ENCODE measurements around the gene IL4. TPM values are rescaled to one million over a fixed set of nuclear protein-coding genes. Genes with fewer than 3 reads are reported as not detected.

IL4 gene
- total and polyA plus RNA-seq, 2 experiments from 2014 or later: not detected

DNA sequence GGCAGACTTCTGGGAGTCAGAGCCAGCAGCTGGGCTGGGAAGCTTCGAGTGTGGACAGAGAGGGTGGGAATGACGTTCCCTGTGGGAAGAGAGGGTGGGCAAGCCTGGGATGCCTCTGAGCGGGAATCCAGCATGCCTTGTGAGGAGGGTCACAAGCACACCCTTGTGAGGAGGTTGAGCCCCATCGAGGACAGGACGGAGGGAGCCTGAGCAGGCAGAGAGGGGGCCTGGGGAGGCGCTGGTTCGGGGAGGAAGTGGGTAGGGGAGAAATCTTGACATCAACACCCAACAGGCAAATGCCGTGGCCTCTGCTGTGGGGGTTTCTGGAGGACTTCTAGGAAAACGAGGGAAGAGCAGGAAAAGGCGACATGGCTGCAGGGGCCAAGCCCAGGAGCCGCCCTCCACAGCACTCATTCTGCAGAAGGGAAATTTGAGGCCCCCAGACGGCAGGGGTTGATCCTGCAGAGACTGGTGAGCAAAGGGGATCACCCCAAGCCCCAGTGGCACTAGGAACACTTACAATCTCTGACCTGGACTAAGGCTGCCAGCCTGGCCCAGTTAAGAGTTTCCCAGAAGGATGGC is 16.9 kb upstream of the IL4 start:
- Mint-ChIP-seq H3K27ac (no peak overlapping the region), H3K27me3 (ENCODE audit: insufficient read depth, low read depth, poor library complexity) (peaks cover 45% of the 10 kb centered on the region), H3K9me3 (no peaks in the 10 kb centered on the region; the same call in 1 of the 3 replicates), H3K4me3 (peak overlapping the region; percentile 36; the same call in 1 of the 3 replicates), H3K4me1 (peaks cover 6% of the 10 kb centered on the region; the same call in 1 of the 3 replicates), H3K36me3 (ENCODE audit: low read depth) (peaks cover 3% of the 10 kb centered on the region; the same call in 1 of the 3 replicates)
- no peak overlapping the region for H3K27ac ChIP-seq (ENCODE audit: low read depth)
- 0 out of 2 replicates have a peak, but pooled peaks cover 4% of the 10 kb centered on the region for H3F3A ChIP-seq (replicated peaks; ENCODE audit: low read depth)
- peaks cover 42% of the 10 kb centered on the region for H3K27me3 ChIP-seq (ENCODE audit: insufficient read depth)
- peak; percentile 19 for DNase-seq (ENCODE audit: low spot score)
- no peaks in the 10 kb centered on the region for H4K20me1 ChIP-seq (replicated peaks; ENCODE audit: insufficient read depth)
- no peaks in the 10 kb centered on the region for H3K79me2 ChIP-seq (replicated peaks; ENCODE audit: insufficient read depth)
- no peaks in the 10 kb centered on the region for H3K36me3 ChIP-seq (ENCODE audit: insufficient read depth)
- peak overlapping the region; percentile 94 for H2AFZ ChIP-seq
- H3K4me3 ChIP-seq: peak overlapping the region; percentile 51
- no peaks in the 10 kb centered on the region for H3K9me2 ChIP-seq (ENCODE audit: insufficient read depth)
- H3K4me2 ChIP-seq: peak overlapping the region; percentile 82
- H3K4me1 ChIP-seq (ENCODE audit: insufficient read depth): no peaks in the 10 kb centered on the region; the same call in none of the 2 replicates
- TF ChIP-seq, protein P1, sequence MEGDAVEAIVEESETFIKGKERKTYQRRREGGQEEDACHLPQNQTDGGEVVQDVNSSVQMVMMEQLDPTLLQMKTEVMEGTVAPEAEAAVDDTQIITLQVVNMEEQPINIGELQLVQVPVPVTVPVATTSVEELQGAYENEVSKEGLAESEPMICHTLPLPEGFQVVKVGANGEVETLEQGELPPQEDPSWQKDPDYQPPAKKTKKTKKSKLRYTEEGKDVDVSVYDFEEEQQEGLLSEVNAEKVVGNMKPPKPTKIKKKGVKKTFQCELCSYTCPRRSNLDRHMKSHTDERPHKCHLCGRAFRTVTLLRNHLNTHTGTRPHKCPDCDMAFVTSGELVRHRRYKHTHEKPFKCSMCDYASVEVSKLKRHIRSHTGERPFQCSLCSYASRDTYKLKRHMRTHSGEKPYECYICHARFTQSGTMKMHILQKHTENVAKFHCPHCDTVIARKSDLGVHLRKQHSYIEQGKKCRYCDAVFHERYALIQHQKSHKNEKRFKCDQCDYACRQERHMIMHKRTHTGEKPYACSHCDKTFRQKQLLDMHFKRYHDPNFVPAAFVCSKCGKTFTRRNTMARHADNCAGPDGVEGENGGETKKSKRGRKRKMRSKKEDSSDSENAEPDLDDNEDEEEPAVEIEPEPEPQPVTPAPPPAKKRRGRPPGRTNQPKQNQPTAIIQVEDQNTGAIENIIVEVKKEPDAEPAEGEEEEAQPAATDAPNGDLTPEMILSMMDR (conservative IDR thresholded peaks at IDR 0.05; ENCODE audit: low read depth in 2 of 2): no peak
- no peak for TF ChIP-seq EZH2 (IDR thresholded peaks at IDR 0.05; ENCODE audit: low read depth, unreplicated experiment)
- no peak for TF ChIP-seq NANOG (IDR thresholded peaks at IDR 0.05; ENCODE audit: borderline replicate concordance)
- no peak for TF ChIP-seq REST (IDR thresholded peaks at IDR 0.05; ENCODE audit: unreplicated experiment)
- TF ChIP-seq, protein P2, sequence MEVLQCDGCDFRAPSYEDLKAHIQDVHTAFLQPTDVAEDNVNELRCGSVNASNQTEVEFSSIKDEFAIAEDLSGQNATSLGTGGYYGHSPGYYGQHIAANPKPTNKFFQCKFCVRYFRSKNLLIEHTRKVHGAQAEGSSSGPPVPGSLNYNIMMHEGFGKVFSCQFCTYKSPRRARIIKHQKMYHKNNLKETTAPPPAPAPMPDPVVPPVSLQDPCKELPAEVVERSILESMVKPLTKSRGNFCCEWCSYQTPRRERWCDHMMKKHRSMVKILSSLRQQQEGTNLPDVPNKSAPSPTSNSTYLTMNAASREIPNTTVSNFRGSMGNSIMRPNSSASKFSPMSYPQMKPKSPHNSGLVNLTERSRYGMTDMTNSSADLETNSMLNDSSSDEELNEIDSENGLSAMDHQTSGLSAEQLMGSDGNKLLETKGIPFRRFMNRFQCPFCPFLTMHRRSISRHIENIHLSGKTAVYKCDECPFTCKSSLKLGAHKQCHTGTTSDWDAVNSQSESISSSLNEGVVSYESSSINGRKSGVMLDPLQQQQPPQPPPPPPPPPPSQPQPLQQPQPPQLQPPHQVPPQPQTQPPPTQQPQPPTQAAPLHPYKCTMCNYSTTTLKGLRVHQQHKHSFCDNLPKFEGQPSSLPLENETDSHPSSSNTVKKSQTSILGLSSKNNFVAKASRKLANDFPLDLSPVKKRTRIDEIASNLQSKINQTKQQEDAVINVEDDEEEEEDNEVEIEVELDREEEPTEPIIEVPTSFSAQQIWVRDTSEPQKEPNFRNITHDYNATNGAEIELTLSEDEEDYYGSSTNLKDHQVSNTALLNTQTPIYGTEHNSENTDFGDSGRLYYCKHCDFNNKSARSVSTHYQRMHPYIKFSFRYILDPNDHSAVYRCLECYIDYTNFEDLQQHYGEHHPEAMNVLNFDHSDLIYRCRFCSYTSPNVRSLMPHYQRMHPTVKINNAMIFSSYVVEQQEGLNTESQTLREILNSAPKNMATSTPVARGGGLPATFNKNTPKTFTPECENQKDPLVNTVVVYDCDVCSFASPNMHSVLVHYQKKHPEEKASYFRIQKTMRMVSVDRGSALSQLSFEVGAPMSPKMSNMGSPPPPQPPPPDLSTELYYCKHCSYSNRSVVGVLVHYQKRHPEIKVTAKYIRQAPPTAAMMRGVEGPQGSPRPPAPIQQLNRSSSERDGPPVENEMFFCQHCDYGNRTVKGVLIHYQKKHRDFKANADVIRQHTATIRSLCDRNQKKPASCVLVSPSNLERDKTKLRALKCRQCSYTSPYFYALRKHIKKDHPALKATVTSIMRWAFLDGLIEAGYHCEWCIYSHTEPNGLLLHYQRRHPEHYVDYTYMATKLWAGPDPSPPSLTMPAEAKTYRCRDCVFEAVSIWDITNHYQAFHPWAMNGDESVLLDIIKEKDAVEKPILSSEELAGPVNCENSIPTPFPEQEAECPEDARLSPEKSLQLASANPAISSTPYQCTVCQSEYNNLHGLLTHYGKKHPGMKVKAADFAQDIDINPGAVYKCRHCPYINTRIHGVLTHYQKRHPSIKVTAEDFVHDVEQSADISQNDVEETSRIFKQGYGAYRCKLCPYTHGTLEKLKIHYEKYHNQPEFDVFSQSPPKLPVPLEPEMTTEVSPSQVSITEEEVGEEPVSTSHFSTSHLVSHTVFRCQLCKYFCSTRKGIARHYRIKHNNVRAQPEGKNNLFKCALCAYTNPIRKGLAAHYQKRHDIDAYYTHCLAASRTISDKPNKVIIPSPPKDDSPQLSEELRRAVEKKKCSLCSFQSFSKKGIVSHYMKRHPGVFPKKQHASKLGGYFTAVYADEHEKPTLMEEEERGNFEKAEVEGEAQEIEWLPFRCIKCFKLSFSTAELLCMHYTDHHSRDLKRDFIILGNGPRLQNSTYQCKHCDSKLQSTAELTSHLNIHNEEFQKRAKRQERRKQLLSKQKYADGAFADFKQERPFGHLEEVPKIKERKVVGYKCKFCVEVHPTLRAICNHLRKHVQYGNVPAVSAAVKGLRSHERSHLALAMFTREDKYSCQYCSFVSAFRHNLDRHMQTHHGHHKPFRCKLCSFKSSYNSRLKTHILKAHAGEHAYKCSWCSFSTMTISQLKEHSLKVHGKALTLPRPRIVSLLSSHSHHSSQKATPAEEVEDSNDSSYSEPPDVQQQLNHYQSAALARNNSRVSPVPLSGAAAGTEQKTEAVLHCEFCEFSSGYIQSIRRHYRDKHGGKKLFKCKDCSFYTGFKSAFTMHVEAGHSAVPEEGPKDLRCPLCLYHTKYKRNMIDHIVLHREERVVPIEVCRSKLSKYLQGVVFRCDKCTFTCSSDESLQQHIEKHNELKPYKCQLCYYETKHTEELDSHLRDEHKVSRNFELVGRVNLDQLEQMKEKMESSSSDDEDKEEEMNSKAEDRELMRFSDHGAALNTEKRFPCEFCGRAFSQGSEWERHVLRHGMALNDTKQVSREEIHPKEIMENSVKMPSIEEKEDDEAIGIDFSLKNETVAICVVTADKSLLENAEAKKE (CRISPR knock-in tag; IDR thresholded peaks at IDR 0.05): no peak
- TF ChIP-seq, protein P3, sequence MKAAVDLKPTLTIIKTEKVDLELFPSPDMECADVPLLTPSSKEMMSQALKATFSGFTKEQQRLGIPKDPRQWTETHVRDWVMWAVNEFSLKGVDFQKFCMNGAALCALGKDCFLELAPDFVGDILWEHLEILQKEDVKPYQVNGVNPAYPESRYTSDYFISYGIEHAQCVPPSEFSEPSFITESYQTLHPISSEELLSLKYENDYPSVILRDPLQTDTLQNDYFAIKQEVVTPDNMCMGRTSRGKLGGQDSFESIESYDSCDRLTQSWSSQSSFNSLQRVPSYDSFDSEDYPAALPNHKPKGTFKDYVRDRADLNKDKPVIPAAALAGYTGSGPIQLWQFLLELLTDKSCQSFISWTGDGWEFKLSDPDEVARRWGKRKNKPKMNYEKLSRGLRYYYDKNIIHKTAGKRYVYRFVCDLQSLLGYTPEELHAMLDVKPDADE (IDR thresholded peaks at IDR 0.05): no peak
- TF ChIP-seq EZH2phosphoT487 (IDR thresholded peaks at IDR 0.05; ENCODE audit: unreplicated experiment): no peak
- no peak for TF ChIP-seq JUNB (IDR thresholded peaks at IDR 0.05; ENCODE audit: unreplicated experiment)
- no peak for TF ChIP-seq ZNF331 (CRISPR knock-in tag; IDR thresholded peaks at IDR 0.05; ENCODE audit: low read depth)
- TF ChIP-seq ZNF114 (CRISPR knock-in tag; IDR thresholded peaks at IDR 0.05): no peak
- TF ChIP-seq POLR2AphosphoS5 (IDR thresholded peaks at IDR 0.05; ENCODE audit: low read depth): no peak
- ATAC-seq: peak; percentile 15
